ENCODE results near the gene AMBN. TPM values are rescaled to one million over a fixed set of nuclear protein-coding genes. Genes with fewer than 3 reads are reported as not detected.

The AMBN gene
- total and polyA plus RNA-seq, 9 of the 15 experiments (the other 6 are each of a cell fraction or from before 2014, with no cell fraction given): 0.03 to 0.09 (median 0.07) TPM; not detected in 6

DNA sequence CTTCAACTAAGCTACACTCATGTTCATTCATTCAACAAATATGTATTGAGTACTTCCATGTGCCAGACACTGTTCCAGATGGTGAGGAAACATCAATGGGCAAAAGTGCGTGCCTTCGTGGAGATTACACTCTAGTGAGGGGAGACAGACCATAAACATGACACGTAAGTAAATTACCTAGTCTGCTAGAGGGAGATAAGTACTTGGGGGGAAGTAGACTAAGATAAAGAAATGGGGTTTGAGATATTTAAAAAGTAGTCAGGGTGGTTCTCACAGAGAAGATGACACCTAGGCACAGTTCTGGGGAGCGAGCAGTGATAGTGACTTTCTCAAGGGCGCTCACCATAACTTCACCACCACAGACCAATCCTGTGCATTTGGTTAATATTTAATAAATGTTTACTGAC is 62.6 kb downstream of the AMBN start (continued):
- TF ChIP-seq, protein P1, sequence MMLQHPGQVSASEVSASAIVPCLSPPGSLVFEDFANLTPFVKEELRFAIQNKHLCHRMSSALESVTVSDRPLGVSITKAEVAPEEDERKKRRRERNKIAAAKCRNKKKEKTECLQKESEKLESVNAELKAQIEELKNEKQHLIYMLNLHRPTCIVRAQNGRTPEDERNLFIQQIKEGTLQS (IDR thresholded peaks at IDR 0.05): peak; percentile 23; the same call in 1 of the 2 replicates
- TF ChIP-seq, protein P1 (CRISPR knock-in tag; conservative IDR thresholded peaks at IDR 0.05): no peak
- TF ChIP-seq ARID1B (IDR thresholded peaks at IDR 0.05) (peak; percentile 95), TRIM28 (IDR thresholded peaks at IDR 0.05) (peak; percentile 82; the same call in 1 of the 2 replicates), NBN (IDR thresholded peaks at IDR 0.05; ENCODE audit: low read depth) (peak; percentile 61; the same call in 1 of the 2 replicates), KAT8 (IDR thresholded peaks at IDR 0.05; ENCODE audit: low read depth) (no peak), CREM (IDR thresholded peaks at IDR 0.05; ENCODE audit: low read depth) (peak; percentile 67), TCF3 (CRISPR knock-in tag; IDR thresholded peaks at IDR 0.05) (peak; percentile 96), CBFA2T2 (conservative IDR thresholded peaks at IDR 0.05) (peak; percentile 94), DACH1 (IDR thresholded peaks at IDR 0.05; ENCODE audit: partially characterized antibody) (peak; percentile 15), ZNF76 (CRISPR knock-in tag; IDR thresholded peaks at IDR 0.05; ENCODE audit: borderline replicate concordance) (no peak), LEF1 (IDR thresholded peaks at IDR 0.05) (peak; percentile 86), DIDO1 (tag; IDR thresholded peaks at IDR 0.05; ENCODE audit: low read depth) (no peak), ZNF507 (tag; conservative IDR thresholded peaks at IDR 0.05) (no peak), MTA1 (IDR thresholded peaks at IDR 0.05; ENCODE audit: borderline replicate concordance) (no peak; the same call in 1 of the 2 replicates), DPF2 (IDR thresholded peaks at IDR 0.05) (peak; percentile 92), RBM39 (optimal IDR thresholded peaks at IDR 0.05; ENCODE audit: low read depth, low read length) (no peak), MBD2 (IDR thresholded peaks at IDR 0.05; ENCODE audit: borderline replicate concordance, low read depth) (0 out of 2 replicates have a peak, but pooled peaks have one; percentile 44), CC2D1A (IDR thresholded peaks at IDR 0.05) (peak; percentile 73), ELF4 (CRISPR knock-in tag; IDR thresholded peaks at IDR 0.05) (no peak), SAFB2 (IDR thresholded peaks at IDR 0.05; ENCODE audit: borderline replicate concordance, low read depth, low read length, severe bottlenecking) (no peak), BRD9 (IDR thresholded peaks at IDR 0.05; ENCODE audit: low read depth, partially characterized antibody) (no peak), DDX20 (tag; IDR thresholded peaks at IDR 0.05; ENCODE audit: low read depth) (no peak), ZNF232 (CRISPR knock-in tag; IDR thresholded peaks at IDR 0.05) (no peak)
- TF ChIP-seq, protein P2, sequence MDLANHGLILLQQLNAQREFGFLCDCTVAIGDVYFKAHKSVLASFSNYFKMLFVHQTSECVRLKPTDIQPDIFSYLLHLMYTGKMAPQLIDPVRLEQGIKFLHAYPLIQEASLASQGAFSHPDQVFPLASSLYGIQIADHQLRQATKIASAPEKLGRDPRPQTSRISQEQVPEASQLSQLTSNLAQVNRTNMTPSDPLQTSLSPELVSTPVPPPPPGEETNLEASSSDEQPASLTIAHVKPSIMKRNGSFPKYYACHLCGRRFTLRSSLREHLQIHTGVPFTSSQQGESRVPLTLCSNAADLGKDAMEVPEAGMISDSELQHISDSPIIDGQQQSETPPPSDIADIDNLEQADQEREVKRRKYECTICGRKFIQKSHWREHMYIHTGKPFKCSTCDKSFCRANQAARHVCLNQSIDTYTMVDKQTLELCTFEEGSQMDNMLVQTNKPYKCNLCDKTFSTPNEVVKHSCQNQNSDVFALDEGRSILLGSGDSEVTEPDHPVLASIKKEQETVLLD (IDR thresholded peaks at IDR 0.05): 0 out of 2 replicates have a peak, but pooled peaks have one; percentile 17
- TF ChIP-seq, protein P3, sequence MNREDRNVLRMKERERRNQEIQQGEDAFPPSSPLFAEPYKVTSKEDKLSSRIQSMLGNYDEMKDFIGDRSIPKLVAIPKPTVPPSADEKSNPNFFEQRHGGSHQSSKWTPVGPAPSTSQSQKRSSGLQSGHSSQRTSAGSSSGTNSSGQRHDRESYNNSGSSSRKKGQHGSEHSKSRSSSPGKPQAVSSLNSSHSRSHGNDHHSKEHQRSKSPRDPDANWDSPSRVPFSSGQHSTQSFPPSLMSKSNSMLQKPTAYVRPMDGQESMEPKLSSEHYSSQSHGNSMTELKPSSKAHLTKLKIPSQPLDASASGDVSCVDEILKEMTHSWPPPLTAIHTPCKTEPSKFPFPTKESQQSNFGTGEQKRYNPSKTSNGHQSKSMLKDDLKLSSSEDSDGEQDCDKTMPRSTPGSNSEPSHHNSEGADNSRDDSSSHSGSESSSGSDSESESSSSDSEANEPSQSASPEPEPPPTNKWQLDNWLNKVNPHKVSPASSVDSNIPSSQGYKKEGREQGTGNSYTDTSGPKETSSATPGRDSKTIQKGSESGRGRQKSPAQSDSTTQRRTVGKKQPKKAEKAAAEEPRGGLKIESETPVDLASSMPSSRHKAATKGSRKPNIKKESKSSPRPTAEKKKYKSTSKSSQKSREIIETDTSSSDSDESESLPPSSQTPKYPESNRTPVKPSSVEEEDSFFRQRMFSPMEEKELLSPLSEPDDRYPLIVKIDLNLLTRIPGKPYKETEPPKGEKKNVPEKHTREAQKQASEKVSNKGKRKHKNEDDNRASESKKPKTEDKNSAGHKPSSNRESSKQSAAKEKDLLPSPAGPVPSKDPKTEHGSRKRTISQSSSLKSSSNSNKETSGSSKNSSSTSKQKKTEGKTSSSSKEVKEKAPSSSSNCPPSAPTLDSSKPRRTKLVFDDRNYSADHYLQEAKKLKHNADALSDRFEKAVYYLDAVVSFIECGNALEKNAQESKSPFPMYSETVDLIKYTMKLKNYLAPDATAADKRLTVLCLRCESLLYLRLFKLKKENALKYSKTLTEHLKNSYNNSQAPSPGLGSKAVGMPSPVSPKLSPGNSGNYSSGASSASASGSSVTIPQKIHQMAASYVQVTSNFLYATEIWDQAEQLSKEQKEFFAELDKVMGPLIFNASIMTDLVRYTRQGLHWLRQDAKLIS (CRISPR knock-in tag; IDR thresholded peaks at IDR 0.05): no peak
- TF ChIP-seq, protein P4, sequence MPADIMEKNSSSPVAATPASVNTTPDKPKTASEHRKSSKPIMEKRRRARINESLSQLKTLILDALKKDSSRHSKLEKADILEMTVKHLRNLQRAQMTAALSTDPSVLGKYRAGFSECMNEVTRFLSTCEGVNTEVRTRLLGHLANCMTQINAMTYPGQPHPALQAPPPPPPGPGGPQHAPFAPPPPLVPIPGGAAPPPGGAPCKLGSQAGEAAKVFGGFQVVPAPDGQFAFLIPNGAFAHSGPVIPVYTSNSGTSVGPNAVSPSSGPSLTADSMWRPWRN (IDR thresholded peaks at IDR 0.05; ENCODE audit: low read depth): peak; percentile 46; the same call in 1 of the 2 replicates

All from K562 (cell line).